Hematopoietic multipotent progenitor cell treated with erythropoietin and hydrocortisone succinate and interleukin-3 and kit ligand, for 4 days (in vitro differentiated cells): Measurements from ENCODE around the gene PRRT4.

Experiments used
- DNase-seq: peaks from one replicate; pipeline ENCODE4 v3.0.0-alpha.2; 2015

The PRRT4 gene

DNA sequence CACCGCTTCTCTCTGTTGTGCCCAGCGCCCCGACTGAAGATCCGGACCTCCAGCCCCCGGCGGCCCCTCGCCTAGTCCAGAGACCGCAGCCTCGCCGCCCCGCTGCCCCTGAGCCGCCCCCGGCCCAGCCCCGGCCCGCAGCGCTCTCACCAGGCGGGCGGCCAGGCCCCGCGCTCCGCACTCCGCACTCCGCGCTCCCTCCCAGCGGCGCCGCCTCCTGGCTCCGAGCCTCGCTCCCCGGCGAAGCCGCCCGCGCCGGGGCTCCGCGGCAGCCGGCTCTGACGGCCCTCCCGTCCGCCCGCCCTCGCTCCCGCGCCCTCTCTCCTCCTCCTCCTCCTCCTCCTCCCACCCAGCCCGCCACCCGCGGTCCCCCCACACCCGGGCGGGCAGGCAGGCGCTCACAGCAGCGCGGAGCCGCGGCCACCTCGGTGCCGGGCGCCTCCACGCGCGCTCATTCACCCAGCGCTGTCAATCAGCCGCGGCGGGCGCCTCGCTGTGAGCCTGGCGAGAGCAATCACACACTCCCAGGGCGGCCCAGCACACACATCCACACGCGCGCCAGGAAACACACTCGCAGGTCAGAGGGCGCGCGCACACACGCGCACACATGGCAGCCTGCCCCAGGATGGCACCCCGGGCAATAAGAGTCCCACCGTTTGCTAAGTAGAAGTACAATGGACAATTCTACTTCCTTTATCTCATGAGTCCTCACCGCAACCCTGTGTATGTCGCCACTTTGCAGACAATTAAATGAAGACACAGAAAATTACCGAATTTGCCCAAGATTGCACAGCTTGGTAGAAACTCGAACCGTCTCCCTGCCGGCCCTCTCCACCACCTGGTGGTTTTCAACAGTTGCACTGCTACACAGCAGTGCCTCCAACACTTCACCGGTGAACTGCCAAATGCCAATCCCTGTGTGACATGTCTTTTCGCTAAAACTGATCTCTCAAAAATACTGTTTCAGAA, at the start of gene PRRT4:
TSS of gene PRRT4 (minus strand) at position 280 of the 969 bp plus-strand sequence.
- DNase-seq = peak; percentile 74

GRCh38 chr7:128410451-128410753, 48.9 kb upstream of the PRRT4 start:
- no peak for DNase-seq

DNA sequence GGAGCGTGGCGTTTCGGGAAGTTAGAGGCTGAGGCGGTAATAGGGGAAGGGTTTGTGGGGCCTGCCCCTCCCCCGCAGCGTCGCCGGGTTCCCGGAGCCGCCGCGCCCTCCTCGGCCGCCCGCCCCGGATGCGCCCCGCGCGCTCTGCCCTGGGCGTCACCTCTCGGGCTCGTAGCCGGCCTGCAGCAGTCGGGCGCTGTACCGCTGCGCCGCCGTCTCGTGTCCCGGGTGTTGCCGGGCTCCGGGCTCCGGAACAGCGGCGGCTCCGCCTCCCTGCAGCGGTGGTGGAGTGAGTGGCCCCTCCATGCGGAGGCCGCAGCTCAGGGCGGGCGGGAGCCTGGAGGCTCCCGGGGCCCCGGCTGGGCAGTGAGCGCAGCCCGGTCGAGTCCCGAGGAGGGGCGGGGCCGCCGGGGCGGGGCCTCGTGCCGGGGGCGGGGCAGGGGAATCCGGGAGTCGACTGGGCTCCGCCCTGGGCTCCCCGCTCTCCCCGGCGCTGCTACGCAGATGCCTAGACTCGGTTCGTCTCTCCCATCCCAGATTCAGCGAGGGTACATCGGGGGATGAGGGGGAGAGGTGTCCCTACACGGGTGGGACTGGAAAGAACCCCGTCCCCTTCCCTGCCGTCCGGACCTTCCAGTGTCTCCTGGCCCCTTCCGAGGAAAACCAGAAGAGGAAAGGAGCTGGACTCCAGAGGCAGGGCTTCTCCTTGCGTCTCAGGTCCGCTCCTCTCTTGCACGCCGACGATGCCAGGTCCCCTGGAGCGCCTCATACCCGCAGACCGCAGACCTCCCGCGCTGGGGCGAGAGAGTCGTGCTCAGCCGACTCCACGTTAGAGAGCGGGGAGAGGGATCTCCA, 48.3 kb upstream of the PRRT4 start, which contains the start of gene IMPDH1:
TSS of gene IMPDH1 (minus strand) at position 387 of the 855 bp plus-strand sequence. CDS start at position 306, 81 bp downstream.
- DNase-seq = peak; percentile 84

GRCh38 chr7:128408709-128409595, 47.5 kb upstream of the PRRT4 start:
- peak; percentile 22 for DNase-seq

DNA sequence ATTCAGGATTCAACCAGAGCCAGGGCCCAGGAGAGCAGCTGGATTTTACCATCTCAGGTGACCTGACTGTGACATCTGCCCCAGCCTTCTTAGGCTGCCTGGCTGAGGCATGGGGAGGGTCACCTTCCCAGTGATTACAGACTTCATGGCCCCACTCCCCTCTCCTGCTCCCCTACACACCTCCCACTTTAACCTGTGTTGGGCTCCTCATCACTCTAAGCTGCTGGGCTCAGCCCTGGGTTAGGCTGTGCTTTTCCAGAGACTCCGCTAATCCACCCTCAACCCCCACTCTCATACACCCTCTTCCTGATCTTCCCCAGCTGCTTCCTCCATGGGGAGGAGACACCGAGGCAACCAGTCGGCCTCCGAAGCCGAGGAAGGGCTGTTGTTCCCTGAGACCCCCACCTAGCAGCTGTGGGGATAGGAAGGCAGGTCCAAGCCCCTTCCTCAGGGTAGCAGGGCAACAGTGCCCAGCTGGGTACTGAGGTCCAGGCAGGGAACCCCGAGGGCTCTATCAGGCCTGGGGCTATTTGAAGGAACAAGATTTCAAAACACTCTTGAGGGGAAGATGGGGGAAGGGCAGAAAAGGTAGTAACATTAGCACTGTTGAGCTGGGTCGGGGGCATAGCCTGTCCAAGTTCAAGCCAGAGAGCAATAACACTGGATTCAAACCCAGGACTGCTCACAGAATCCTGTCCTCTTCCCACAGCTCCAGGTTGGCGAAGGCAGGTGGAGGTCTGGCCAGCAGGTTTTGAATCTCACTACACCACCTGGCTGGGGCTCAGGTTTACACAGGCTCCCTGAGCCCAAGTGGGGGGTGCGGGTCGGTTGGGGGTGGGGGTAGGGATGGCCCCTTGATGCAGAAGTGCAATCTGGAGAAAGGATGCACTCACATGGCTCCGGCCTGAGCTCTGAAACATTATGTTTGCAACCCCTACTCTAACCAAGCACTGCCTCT, 46.5 kb upstream of the PRRT4 start:
- DNase-seq = peak; percentile 32

DNA sequence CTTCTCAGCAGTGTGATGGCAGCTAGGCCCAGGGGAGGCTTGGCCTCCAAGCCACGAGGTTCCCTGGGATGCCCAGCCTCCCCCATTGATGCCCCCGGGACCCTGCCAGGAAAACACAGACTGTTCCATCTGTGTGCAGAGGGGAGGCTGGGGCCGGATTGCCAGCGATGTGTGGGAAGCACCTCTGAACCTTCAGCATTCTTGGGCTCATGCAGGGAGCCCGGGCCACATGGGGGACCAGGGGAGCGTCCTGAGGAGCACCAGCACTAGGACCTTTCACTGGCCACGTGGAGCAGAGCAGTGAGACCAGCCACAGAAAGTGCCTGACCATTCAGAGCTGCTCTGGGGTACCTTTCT, 45.7 kb upstream of the PRRT4 start:
- no peak for DNase-seq

- peak; percentile 22 for DNase-seq
These were observed 45.1 kb upstream of the PRRT4 start for GRCh38 chr7:128406314-128407232.

DNA sequence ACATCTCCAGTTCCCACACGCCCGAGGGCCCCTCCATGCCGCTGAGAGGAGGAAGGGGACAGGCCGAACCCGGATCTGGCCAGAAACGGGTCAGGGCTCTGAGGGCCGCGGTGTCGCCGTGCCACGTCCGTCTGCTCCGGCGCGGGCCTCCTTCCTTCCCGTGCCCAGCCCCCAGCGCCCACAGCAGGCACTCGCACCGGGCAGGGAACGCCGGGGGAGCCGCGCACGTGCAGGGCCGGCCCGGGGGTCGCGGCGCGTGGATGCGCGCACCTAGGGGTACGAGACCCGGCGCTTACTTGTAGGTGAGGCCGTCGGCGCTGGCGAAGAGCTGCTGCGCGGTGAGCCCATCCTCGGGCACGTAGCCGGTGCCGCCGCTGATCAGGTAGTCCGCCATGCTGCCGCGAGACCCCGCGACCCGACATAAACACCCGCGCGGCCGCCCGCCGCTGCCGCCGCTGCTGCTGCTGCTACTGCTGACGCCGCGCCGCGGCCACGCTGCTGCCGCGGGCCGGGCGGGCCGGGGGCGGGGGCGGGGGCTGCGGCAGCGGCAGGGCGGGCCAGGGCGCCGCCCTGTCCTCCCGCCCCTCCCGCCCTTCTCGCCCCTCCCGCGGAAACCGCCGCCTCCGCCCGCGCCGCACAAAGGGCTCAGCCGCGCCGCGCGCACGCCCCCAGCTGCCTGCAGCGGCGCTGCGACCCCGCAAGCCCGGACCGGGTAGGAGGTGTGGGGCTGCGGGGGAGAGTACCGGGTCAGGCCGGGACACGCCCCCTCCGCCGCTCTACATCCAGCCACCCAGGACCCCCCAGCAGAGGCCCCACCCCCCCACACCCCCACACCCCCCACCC, 44.2 kb upstream of the PRRT4 start:
- DNase-seq = peak; percentile 79

DNA sequence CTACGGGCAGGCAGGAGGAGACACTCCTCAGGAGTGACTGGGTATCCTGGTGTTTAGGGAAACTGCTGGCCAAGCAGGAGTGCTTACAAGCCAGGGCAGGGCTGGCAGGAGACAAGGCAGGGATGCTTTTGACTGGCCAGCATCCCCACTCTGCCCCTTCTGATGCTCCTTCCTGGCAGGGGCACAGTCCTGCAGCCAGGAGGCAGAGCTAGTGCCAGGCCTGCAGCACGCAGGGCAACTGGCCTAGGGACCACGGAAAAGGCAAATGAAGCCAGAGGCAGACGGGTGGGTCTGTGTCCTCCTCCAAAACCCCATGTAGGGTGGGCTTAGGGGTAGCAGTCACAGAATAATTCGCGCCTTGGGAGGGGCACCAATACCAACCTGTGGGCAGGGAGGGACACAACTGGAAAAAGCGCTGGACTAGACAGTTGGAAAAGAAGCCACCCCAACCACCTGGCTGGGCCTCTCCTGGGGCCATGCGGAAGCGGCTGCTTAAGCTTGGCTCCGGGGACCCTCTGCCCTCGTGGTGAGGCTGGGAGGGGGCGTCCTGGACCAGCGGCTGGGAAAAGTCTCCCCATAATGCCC, 43.5 kb upstream of the PRRT4 start:
- DNase-seq = peak; percentile 64

GRCh38 chr7:128404143-128404681, 42.7 kb upstream of the PRRT4 start:
- no peak for DNase-seq

DNA sequence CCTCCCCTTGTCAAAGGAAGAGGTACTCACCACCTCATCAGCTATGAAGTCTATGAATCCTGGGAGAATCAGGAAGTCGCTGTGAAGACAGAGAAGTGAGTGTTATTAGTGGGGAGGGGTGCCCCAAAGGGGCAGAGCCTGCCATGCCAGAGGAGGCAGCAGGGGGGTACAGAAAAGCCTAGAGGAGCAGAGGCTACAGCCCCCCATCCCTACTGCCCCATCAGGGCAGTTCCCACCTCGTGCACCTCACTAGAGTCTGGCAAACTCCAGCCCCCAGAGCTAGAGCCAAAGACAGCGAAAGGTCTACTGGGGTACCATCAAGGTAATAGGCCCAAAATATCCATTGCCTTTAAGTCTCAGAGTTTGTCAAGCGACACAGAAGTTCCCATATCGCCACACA, 42.2 kb upstream of the PRRT4 start:
- no peak for DNase-seq

GRCh38 chr7:128402356-128402755, 40.9 kb upstream of the PRRT4 start:
- DNase-seq = no peak

DNA sequence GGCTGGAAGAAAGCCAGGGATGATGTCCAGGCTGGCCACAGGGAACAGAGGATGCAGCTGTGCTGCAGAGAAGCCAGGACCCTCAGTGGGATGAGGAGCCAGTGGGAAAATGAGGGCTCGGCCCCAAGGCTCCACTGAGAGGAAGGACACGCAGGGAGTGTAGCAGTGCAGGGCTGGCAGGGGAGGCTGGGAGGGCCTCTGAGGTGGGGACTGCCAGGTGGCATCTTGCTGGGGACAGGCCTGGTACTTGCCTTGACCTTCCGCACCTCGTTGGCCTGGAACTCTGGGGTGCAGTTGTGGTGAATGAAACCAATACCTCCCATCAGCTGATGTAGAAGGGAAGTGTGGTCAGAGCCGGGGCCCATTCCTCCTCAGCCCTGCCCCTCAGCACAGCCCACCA, 39.1 kb upstream of the PRRT4 start:
- no peak for DNase-seq

DNA sequence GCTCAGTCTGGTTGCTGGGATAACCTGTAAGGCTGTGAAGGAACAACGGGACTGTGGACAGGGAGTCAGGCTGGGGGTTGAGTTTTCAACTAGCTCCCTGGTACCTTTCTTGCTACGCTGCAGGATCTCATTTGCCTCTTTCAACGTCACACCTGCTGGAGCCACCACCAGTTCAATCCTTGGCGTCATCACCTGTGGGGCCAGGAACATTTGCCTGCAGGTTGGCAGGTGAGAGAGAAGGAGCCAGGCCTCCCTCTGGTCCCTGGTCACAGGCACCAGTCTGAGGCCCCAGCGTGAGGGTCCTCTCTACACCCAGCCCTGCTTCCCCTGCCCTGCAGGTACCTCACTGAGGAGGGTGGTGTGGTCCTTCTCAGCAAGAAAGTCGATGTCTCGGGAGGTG, 38.5 kb upstream of the PRRT4 start:
- no peak for DNase-seq

DNA sequence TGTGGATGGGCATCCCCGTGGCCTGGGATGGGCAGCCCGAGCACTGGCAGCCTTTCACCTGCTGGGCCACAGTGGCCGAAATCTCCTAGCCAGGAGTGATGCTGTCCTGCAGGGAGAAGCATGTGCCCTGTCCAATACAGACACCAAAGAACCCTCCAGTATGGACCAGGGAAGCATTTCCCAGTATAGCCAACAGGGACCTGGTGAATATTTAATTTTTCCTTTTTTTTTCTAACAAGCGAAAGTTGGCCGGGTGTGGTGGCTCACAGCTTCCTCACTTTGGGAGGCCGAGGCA, 37.3 kb upstream of the PRRT4 start:
- DNase-seq = no peak

DNA sequence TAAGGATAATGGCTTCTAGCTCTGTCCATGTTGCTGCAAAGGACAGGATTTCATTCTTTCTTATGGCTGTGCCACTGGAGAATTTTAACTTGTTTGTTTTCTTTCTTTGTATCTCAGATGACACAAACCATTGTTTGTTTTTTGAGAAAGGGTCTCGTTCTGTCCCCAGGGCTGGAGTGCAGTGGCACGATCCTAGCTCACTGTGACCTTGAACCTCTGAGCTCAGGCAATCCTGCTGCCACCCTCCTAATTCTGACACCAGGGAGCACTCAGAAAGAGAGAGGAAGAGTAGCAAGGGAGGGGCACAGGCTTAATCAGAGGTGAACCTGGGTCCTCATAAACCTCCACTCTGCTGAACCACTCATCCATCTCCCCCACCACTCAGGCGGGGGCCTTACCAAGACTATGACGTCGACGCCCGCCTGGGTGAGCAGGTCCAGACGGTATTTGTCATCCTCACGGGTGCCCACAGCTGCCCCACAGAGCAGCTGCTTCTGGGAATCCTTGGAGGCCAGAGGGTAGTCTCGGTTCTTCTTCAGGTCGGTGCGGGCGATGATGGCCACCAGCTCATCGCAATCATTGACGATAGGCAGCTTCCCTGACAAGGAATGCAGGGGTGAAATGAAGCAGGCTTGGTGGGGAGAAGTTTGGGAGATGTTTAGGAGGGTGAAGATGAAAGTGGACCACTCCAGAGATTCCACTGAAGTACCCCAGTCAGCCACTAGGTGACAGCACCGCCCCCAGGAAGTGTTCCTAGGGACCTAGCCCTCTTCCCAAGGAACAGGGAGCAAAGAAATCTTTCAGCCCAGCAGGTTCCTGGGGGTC, 36.7 kb upstream of the PRRT4 start:
- DNase-seq = peak; percentile 48

DNA sequence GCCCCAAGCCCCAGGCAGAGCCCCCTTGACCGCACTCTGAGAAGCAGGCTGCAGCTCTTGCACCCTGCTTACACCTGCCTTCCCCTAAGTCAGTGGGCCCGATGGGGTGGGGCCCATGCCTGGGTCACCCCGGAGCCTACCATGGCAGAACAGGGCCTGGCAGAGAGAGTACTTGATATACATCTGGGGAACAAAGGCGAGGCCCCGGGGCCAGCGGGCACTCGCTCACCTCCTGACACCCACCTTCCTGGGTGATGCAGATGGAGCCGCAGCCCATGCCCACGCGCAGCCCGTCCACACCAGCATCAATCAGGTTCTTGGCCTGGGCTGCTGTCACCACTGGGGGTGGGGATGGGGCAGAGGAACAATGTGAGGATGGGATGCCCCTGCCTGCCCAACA, 34.9 kb upstream of the PRRT4 start:
- no peak for DNase-seq

DNA sequence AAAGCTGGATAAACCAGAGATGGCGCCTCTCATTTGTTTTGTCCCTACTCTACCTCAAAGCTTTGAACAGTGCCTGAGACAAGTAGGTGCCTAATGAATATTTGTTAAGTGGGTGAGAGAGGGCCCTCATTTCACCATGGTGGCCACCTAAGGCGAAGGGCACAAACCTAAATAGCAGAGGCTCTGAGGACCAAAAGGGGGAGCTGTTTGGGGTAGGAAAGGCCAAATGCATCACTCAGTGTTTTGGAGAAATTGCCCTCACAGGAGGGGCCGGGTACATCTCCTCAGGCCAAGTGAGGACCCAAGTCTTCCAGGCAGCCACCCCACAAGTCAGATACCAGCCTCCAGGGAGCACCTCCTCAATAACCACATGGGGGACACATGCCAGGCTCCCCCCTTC, 34.3 kb upstream of the PRRT4 start:
- DNase-seq = no peak
